ENCODE measurements around the gene SKI.

Gene SKI

GRCh38 chr1:2346691-2347408 is 118.7 kb downstream of the SKI start:
- no peak overlapping the region for H3K27ac ChIP-seq (ENCODE audit: low read length)
- H3K4me1 ChIP-seq (ENCODE audit: insufficient read depth, low read length), result no peaks in the 10 kb centered on the region
- no peak overlapping the region for H3K4me3 ChIP-seq (ENCODE audit: low read depth in 1 of 2, low read length in 2 of 2)
- TF ChIP-seq EZH2 (IDR thresholded peaks at IDR 0.05; ENCODE audit: borderline replicate concordance, low read depth, low read length, severe bottlenecking) (no peak), CTCF (IDR thresholded peaks at IDR 0.05; ENCODE audit: borderline replicate concordance, extremely low read depth, low read length, poor library complexity, severe bottlenecking) (no peak)
- H3K27me3 ChIP-seq (ENCODE audit: insufficient read depth, low read length, poor library complexity), result no peaks in the 10 kb centered on the region
- no peaks in the 10 kb centered on the region for H3K9me3 ChIP-seq (ENCODE audit: insufficient read depth, low read length, severe bottlenecking)
- H3K9ac ChIP-seq (ENCODE audit: low read depth, low read length), result no peak overlapping the region
- H3K36me3 ChIP-seq (ENCODE audit: insufficient read depth, low read length), result no peaks in the 10 kb centered on the region
- H3K4me2 ChIP-seq (ENCODE audit: insufficient read depth, low read length), result no peak overlapping the region
- no peak for DNase-seq
- no peak overlapping the region for H2AFZ ChIP-seq (ENCODE audit: low read depth, low read length)
- no peaks in the 10 kb centered on the region for H3K79me2 ChIP-seq (ENCODE audit: insufficient read depth, low read length)
- H4K20me1 ChIP-seq (ENCODE audit: insufficient read depth, low read length), result no peaks in the 10 kb centered on the region; the same call in 1 of the 2 replicates
- ATAC-seq (ENCODE audit: insufficient read depth, low read depth), result no peak

- H3K79me2 ChIP-seq (ENCODE audit: insufficient read depth, low read length), result no peaks in the 10 kb centered on the region
- ATAC-seq (ENCODE audit: insufficient read depth, low read depth) (no peak), DNase-seq (no peak)
- no peaks in the 10 kb centered on the region for H3K9me3 ChIP-seq (ENCODE audit: insufficient read depth, low read length, severe bottlenecking)
- no peaks in the 10 kb centered on the region for H3K4me1 ChIP-seq (ENCODE audit: insufficient read depth, low read length)
- H3K27me3 ChIP-seq (ENCODE audit: insufficient read depth, low read length, poor library complexity), result no peaks in the 10 kb centered on the region
- H2AFZ ChIP-seq (ENCODE audit: low read depth, low read length), result no peak overlapping the region
- no peak overlapping the region for H3K4me2 ChIP-seq (ENCODE audit: insufficient read depth, low read length)
- no peak overlapping the region for H3K27ac ChIP-seq (ENCODE audit: low read length)
- H3K9ac ChIP-seq (ENCODE audit: low read depth, low read length), result no peak overlapping the region
- H3K4me3 ChIP-seq (ENCODE audit: low read depth in 1 of 2, low read length in 2 of 2), result no peak overlapping the region
- H4K20me1 ChIP-seq (ENCODE audit: insufficient read depth, low read length), result no peaks in the 10 kb centered on the region; the same call in 1 of the 2 replicates
- no peaks in the 10 kb centered on the region for H3K36me3 ChIP-seq (ENCODE audit: insufficient read depth, low read length)
- no peak for TF ChIP-seq EZH2 (IDR thresholded peaks at IDR 0.05; ENCODE audit: borderline replicate concordance, low read depth, low read length, severe bottlenecking)
- no peak for TF ChIP-seq CTCF (IDR thresholded peaks at IDR 0.05; ENCODE audit: borderline replicate concordance, extremely low read depth, low read length, poor library complexity, severe bottlenecking)
These were observed 119.3 kb downstream of the SKI start for GRCh38 chr1:2347409-2347785.

GRCh38 chr1:2347896-2348295 is 119.8 kb downstream of the SKI start:
- H4K20me1 ChIP-seq (ENCODE audit: insufficient read depth, low read length), result no peaks in the 10 kb centered on the region; the same call in 1 of the 2 replicates
- TF ChIP-seq CTCF (IDR thresholded peaks at IDR 0.05; ENCODE audit: borderline replicate concordance, extremely low read depth, low read length, poor library complexity, severe bottlenecking) (no peak), EZH2 (IDR thresholded peaks at IDR 0.05; ENCODE audit: borderline replicate concordance, low read depth, low read length, severe bottlenecking) (no peak)
- H3K79me2 ChIP-seq (ENCODE audit: insufficient read depth, low read length), result no peaks in the 10 kb centered on the region
- H2AFZ ChIP-seq (ENCODE audit: low read depth, low read length), result no peak overlapping the region
- no peaks in the 10 kb centered on the region for H3K9me3 ChIP-seq (ENCODE audit: insufficient read depth, low read length, severe bottlenecking)
- H3K36me3 ChIP-seq (ENCODE audit: insufficient read depth, low read length), result no peaks in the 10 kb centered on the region
- DNase-seq, result no peak
- H3K27me3 ChIP-seq (ENCODE audit: insufficient read depth, low read length, poor library complexity), result no peaks in the 10 kb centered on the region
- H3K9ac ChIP-seq (ENCODE audit: low read depth, low read length), result no peak overlapping the region
- H3K4me2 ChIP-seq (ENCODE audit: insufficient read depth, low read length), result no peak overlapping the region
- ATAC-seq (ENCODE audit: insufficient read depth, low read depth), result no peak
- no peaks in the 10 kb centered on the region for H3K4me1 ChIP-seq (ENCODE audit: insufficient read depth, low read length)
- H3K27ac ChIP-seq (ENCODE audit: low read length), result no peak overlapping the region
- no peak overlapping the region for H3K4me3 ChIP-seq (ENCODE audit: low read depth in 1 of 2, low read length in 2 of 2)
